ENCODE data around the gene TC2N. TPM values are rescaled to one million over a fixed set of nuclear protein-coding genes. Genes with fewer than 3 reads are reported as not detected.

The TC2N gene
- polyA plus RNA-seq (2013, experiment 1 of 2) = 8.7 TPM
- polyA plus RNA-seq (2013, experiment 2 of 2) = 10.0 TPM

GRCh38 chr14:91867316-91867988 is at the start of gene TC2N:
TC2N (minus strand) TSS chr14:91867536; CDS start chr14:91813769, 53,767 bp downstream.
- H3K9me3 ChIP-seq (ENCODE audit: insufficient read depth, low read depth, low read length) = no peaks in the 10 kb centered on the region
- H3K4me3 ChIP-seq (ENCODE audit: low read length) = no peak within 1 kb of the TSS
- no peaks in the 10 kb centered on the region for H3K36me3 ChIP-seq (ENCODE audit: insufficient read depth, low read length)
- H3K9ac ChIP-seq (ENCODE audit: low read depth, low read length) = no peak within 1 kb of the TSS
- WGBS = 88% methylated on average over 10 of the region's 10 CpGs
- peaks cover 6% of the 10 kb centered on the region for H3K4me1 ChIP-seq (ENCODE audit: insufficient read depth, low read length)
- no peak within 1 kb of the TSS for H3K27ac ChIP-seq (ENCODE audit: low read depth, low read length)
- H3K27me3 ChIP-seq (ENCODE audit: insufficient read depth, low read length) = no peaks in the 10 kb centered on the region

DNA sequence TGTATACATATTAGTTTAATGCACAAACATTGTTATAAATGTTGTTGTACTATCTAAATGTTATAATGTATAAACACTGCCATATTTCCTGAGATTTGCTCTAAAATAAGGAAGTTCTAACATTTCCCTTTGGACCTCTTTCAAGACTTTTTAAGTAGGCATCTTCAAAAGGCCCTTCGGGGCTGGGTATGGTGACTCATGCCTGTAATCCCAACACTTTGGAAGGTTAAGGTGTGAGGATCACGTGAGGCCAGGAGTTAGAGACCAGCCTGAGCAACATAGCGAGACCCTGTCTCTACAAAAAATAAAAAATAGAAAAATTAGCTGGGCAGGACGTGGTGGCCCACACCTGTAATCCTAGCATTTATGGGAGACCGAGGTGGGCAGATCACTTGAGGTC is 44.7 kb upstream of the TC2N start:
- Histone ChIP-seq H3K27ac (ENCODE audit: low read depth, low read length) (no peak overlapping the region), H3K9ac (ENCODE audit: low read depth, low read length) (no peak overlapping the region), H3K27me3 (ENCODE audit: insufficient read depth, low read length) (no peaks in the 10 kb centered on the region), H3K4me1 (ENCODE audit: insufficient read depth, low read length) (no peaks in the 10 kb centered on the region), H3K4me3 (ENCODE audit: low read length) (no peak overlapping the region), H3K9me3 (ENCODE audit: insufficient read depth, low read depth, low read length) (no peaks in the 10 kb centered on the region), H3K36me3 (ENCODE audit: insufficient read depth, low read length) (no peaks in the 10 kb centered on the region)
- WGBS = 78% methylated on average over 5 of the region's 5 CpGs

GRCh38 chr14:91911474-91912032 is 44.2 kb upstream of the TC2N start:
- H3K4me1 ChIP-seq (ENCODE audit: insufficient read depth, low read length) = no peaks in the 10 kb centered on the region
- no peaks in the 10 kb centered on the region for H3K9me3 ChIP-seq (ENCODE audit: insufficient read depth, low read depth, low read length)
- H3K27ac ChIP-seq (ENCODE audit: low read depth, low read length) = no peak overlapping the region
- 35% methylated on average over 9 of the region's 9 CpGs for WGBS
- no peaks in the 10 kb centered on the region for H3K36me3 ChIP-seq (ENCODE audit: insufficient read depth, low read length)
- H3K4me3 ChIP-seq (ENCODE audit: low read length) = no peak overlapping the region
- no peak overlapping the region for H3K9ac ChIP-seq (ENCODE audit: low read depth, low read length)
- no peaks in the 10 kb centered on the region for H3K27me3 ChIP-seq (ENCODE audit: insufficient read depth, low read length)

DNA sequence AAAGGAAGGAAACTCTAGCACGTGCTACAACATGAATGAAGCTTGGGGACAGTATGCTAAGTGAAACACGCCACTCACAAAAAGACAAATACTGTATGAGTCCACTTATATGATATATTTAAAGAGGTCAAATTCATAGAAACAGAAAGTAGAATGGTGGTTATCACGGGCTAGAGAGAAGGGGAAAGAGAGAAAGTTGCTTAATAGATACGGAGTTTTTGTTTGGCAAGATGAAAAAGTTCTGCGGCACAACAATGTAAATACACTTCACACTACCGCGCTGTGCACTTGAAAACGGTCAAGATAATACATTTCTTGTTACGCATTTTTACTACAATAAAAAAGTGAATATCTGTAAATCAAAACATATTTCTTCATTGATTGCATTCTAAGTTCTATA is 42.9 kb upstream of the TC2N start:
- WGBS = 95% methylated on average over 8 of the region's 9 CpGs

DNA sequence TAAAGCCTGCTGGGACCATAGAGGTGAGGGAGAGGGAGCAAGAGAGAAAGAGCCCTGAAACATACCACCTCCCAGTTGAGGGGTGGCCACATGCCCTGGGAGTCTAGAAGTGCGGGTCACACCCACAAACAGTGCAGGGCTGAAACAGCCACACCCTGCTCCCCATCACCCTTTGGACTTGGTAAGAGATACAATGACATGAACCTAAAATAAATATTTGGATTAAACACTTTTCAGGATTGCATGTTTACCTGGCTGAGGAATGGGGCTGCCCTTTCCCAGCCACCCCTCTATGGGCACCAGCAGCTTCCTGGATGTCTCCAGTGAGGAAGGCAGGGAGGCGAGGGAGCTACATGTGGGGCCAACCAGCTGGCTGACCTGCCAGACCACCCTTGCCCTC is 39.0 kb upstream of the TC2N start:
- no peaks in the 10 kb centered on the region for H3K9me3 ChIP-seq (ENCODE audit: insufficient read depth, low read depth, low read length)
- no peaks in the 10 kb centered on the region for H3K36me3 ChIP-seq (ENCODE audit: insufficient read depth, low read length)
- no peak overlapping the region for H3K9ac ChIP-seq (ENCODE audit: low read depth, low read length)
- H3K27me3 ChIP-seq (ENCODE audit: insufficient read depth, low read length) = no peaks in the 10 kb centered on the region
- no peak overlapping the region for H3K27ac ChIP-seq (ENCODE audit: low read depth, low read length)
- WGBS = 95% methylated on average over 1 of the region's 2 CpGs
- no peak overlapping the region for H3K4me3 ChIP-seq (ENCODE audit: low read length)
- no peaks in the 10 kb centered on the region for H3K4me1 ChIP-seq (ENCODE audit: insufficient read depth, low read length)

More for the DNA sequence above, 42.9 kb upstream of the TC2N start:
- Histone ChIP-seq H3K27ac (ENCODE audit: low read depth, low read length) (no peak overlapping the region), H3K4me3 (ENCODE audit: low read length) (no peak overlapping the region), H3K36me3 (ENCODE audit: insufficient read depth, low read length) (no peaks in the 10 kb centered on the region), H3K27me3 (ENCODE audit: insufficient read depth, low read length) (no peaks in the 10 kb centered on the region), H3K9me3 (ENCODE audit: insufficient read depth, low read depth, low read length) (no peaks in the 10 kb centered on the region), H3K4me1 (ENCODE audit: insufficient read depth, low read length) (no peaks in the 10 kb centered on the region), H3K9ac (ENCODE audit: low read depth, low read length) (no peak overlapping the region)

- no peak overlapping the region for H3K9ac ChIP-seq (ENCODE audit: low read depth, low read length)
- H3K27me3 ChIP-seq (ENCODE audit: insufficient read depth, low read length) = no peaks in the 10 kb centered on the region
- no peaks in the 10 kb centered on the region for H3K9me3 ChIP-seq (ENCODE audit: insufficient read depth, low read depth, low read length)
- no peak overlapping the region for H3K4me3 ChIP-seq (ENCODE audit: low read length)
- no peak overlapping the region for H3K27ac ChIP-seq (ENCODE audit: low read depth, low read length)
- H3K4me1 ChIP-seq (ENCODE audit: insufficient read depth, low read length) = no peaks in the 10 kb centered on the region
- WGBS = 93% methylated on average over 9 of the region's 9 CpGs
- H3K36me3 ChIP-seq (ENCODE audit: insufficient read depth, low read length) = no peaks in the 10 kb centered on the region
Measured at GRCh38 chr14:91904956-91905645, 37.8 kb upstream of the TC2N start.

DNA sequence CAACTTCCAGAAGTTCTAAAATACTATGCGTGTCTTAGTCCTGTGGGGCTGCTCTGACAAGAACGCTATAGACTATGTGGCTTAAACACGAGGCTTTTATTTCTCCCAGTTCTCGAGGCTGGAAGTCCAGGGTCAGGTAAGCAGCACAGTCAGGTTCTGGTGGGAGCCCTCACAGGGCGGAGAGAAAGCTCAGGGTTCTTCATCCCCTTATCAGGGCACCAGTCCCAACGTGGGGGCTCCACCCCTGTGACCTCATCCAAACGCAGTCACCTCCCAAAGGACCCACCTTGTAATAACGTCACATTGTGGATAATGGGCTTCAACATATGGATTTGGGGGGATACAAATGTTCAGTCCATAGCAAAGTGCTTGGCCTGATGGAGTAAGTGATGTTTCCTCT is 37.1 kb upstream of the TC2N start:
- Histone ChIP-seq H3K27me3 (ENCODE audit: insufficient read depth, low read length) (no peaks in the 10 kb centered on the region), H3K9ac (ENCODE audit: low read depth, low read length) (no peak overlapping the region), H3K4me3 (ENCODE audit: low read length) (no peak overlapping the region), H3K4me1 (ENCODE audit: insufficient read depth, low read length) (no peaks in the 10 kb centered on the region), H3K27ac (ENCODE audit: low read depth, low read length) (no peak overlapping the region), H3K36me3 (ENCODE audit: insufficient read depth, low read length) (no peaks in the 10 kb centered on the region), H3K9me3 (ENCODE audit: insufficient read depth, low read depth, low read length) (no peaks in the 10 kb centered on the region)
- WGBS = 91% methylated on average over 8 of the region's 8 CpGs

DNA sequence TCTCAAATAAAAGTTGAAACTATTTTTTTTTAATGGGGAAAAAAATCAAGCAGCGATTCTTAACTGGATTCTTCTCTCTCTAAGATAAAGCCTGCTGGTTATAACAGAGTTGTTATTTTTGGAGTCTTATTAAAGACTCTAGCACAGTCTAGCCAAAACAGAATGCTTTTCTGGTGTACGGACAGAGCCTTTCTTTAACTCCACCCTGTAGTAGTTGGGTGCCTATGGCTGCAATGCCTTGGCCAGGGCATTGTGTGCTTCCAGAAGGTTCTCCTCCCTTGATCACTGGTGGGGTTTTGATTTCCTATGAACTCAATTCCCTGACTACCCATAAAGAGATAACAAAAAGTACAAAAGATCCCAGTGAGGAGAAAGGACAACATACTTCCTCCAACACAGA is 35.7 kb upstream of the TC2N start:
- Histone ChIP-seq H3K4me1 (ENCODE audit: insufficient read depth, low read length) (no peaks in the 10 kb centered on the region), H3K4me3 (ENCODE audit: low read length) (no peak overlapping the region), H3K9ac (ENCODE audit: low read depth, low read length) (no peak overlapping the region), H3K27ac (ENCODE audit: low read depth, low read length) (no peak overlapping the region), H3K27me3 (ENCODE audit: insufficient read depth, low read length) (no peaks in the 10 kb centered on the region), H3K36me3 (ENCODE audit: insufficient read depth, low read length) (no peaks in the 10 kb centered on the region), H3K9me3 (ENCODE audit: insufficient read depth, low read depth, low read length) (no peaks in the 10 kb centered on the region)
- WGBS = 89% methylated on average over 1 of the region's 2 CpGs

GRCh38 chr14:91902336-91902735 is 35.0 kb upstream of the TC2N start:
- WGBS = 87% methylated on average over 3 of the region's 3 CpGs
- H3K9me3 ChIP-seq (ENCODE audit: insufficient read depth, low read depth, low read length) = no peaks in the 10 kb centered on the region
- no peak overlapping the region for H3K27ac ChIP-seq (ENCODE audit: low read depth, low read length)
- no peak overlapping the region for H3K9ac ChIP-seq (ENCODE audit: low read depth, low read length)
- no peak overlapping the region for H3K4me3 ChIP-seq (ENCODE audit: low read length)
- no peaks in the 10 kb centered on the region for H3K36me3 ChIP-seq (ENCODE audit: insufficient read depth, low read length)
- no peaks in the 10 kb centered on the region for H3K27me3 ChIP-seq (ENCODE audit: insufficient read depth, low read length)
- peaks cover 4% of the 10 kb centered on the region; the same call in 1 of the 2 replicates for H3K4me1 ChIP-seq (ENCODE audit: insufficient read depth, low read length)

- Histone ChIP-seq H3K27ac (ENCODE audit: low read depth, low read length) (no peak overlapping the region), H3K9ac (ENCODE audit: low read depth, low read length) (no peak overlapping the region), H3K4me1 (ENCODE audit: insufficient read depth, low read length) (peaks cover 7% of the 10 kb centered on the region; the same call in 1 of the 2 replicates), H3K9me3 (ENCODE audit: insufficient read depth, low read depth, low read length) (no peaks in the 10 kb centered on the region), H3K4me3 (ENCODE audit: low read length) (no peak overlapping the region), H3K36me3 (ENCODE audit: insufficient read depth, low read length) (no peaks in the 10 kb centered on the region), H3K27me3 (ENCODE audit: insufficient read depth, low read length) (no peaks in the 10 kb centered on the region)
- WGBS = 94% methylated on average over 9 of the region's 9 CpGs
Measured at GRCh38 chr14:91901449-91902226, 34.3 kb upstream of the TC2N start.

DNA sequence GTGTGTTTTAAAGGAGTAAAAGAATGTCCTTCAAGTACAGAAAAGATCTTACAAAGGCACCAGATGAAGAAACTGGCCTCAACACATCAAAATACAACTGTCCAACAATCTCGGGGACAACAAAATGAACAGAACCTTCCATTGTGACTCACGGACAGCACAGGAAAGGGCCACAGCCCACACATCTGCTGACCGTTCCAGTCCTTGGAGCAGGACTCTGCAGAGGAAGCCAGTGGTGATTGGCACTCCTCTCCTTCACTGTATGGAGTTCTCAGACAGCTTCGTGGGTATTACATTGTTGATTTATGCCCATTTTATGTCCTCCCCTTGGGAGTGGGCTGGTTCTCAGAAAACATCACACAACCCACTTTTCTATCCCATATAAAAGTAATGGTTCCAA is 32.5 kb upstream of the TC2N start:
- WGBS = 95% methylated on average over 4 of the region's 4 CpGs
- Histone ChIP-seq H3K4me1 (ENCODE audit: insufficient read depth, low read length) (peaks cover 7% of the 10 kb centered on the region; the same call in 1 of the 2 replicates), H3K27ac (ENCODE audit: low read depth, low read length) (no peak overlapping the region)

More for the DNA sequence above, 32.5 kb upstream of the TC2N start:
- no peak overlapping the region for H3K4me3 ChIP-seq (ENCODE audit: low read length)
- H3K27me3 ChIP-seq (ENCODE audit: insufficient read depth, low read length) = no peaks in the 10 kb centered on the region
- H3K9ac ChIP-seq (ENCODE audit: low read depth, low read length) = no peak overlapping the region
- H3K9me3 ChIP-seq (ENCODE audit: insufficient read depth, low read depth, low read length) = no peaks in the 10 kb centered on the region
- H3K36me3 ChIP-seq (ENCODE audit: insufficient read depth, low read length) = no peaks in the 10 kb centered on the region
